NCI-H2081 treated with DMSO at 0.1 percent for 48 hours (cell line): ENCODE data around the gene BARX2.
A peak's percentile ranks its signal among the peaks of the same experiment; 100 is the strongest.
"Not testable (repeated sequence)": the region's sequence is repeated elsewhere in the genome, so short reads cannot be mapped to it uniquely, and the experiment has no call there.

ENCODE experiments used
- DNase-seq: peaks from one replicate; lab custom pipeline; 2025; lab: John Stamatoyannopoulos, UW

The BARX2 gene, protein sequence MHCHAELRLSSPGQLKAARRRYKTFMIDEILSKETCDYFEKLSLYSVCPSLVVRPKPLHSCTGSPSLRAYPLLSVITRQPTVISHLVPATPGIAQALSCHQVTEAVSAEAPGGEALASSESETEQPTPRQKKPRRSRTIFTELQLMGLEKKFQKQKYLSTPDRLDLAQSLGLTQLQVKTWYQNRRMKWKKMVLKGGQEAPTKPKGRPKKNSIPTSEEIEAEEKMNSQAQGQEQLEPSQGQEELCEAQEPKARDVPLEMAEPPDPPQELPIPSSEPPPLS

GRCh38 chr11:129375751-129376657 is at the start of gene BARX2:
Gene BARX2 (plus strand): TSS chr11:129375848. CDS start chr11:129376036, 188 bp downstream.
- DNase-seq = no peak

- no peak for DNase-seq
Measured at GRCh38 chr11:129326921-129327320, 48.7 kb upstream of the BARX2 start.

- not testable (repeated sequence) for DNase-seq
Measured at GRCh38 chr11:129327708-129328107, 47.9 kb upstream of the BARX2 start.

- DNase-seq = no peak
Measured at GRCh38 chr11:129328756-129329155, 46.9 kb upstream of the BARX2 start.

- DNase-seq = no peak
Measured at GRCh38 chr11:129331217-129331616, 44.4 kb upstream of the BARX2 start.

DNA sequence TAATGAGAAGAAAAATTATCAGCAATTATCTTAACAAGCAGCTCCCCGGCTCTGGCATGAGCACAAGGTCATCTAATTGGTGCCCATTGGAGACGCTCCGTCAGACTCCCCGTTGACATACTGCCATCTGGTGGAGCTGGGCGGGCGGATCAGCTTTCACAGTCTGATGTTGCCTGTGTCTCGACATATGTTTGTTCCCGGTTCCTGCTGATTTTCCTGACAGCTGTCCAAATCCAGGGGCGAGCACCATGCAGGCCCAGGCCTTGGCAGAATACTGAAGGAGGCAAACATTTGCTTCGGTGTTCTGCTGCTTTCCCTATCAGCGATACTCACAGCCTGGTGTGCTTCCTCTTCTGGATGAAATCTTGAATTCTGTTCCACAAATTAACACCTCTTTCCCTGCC is 43.8 kb upstream of the BARX2 start:
- peak; percentile 88 for DNase-seq

GRCh38 chr11:129333873-129334272 is 41.8 kb upstream of the BARX2 start:
- DNase-seq = no peak

DNA sequence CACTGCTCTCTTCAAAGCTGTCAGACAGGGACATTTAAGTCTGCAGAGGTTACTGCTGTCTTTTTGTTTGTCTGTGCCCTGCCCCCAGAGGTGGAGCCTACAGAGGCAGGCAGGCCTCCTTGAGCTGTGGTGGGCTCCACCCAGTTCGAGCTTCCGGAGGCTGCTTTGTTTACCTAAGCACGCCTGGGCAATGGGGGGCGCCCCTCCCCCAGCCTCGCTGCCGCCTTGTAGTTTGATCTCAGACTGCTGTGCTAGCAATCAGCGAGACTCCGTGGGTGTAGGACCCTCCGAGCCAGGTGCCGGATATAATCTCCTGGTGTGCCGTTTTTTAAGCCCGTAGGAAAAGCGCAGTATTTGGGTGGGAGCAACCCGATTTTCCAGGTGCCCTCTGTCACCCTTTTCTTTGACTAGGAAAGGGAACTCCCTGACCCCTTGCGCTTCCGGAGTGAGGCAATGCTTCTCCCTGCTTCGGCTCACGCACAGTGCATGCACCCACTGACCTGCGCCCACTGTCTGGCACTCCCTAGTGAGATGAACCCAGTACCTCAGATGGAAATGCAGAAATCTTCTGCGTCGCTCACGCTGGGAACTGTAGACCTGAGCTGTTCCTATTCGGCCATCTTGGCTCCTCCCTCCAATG is 31.2 kb upstream of the BARX2 start:
- DNase-seq = not testable (repeated sequence)

DNA sequence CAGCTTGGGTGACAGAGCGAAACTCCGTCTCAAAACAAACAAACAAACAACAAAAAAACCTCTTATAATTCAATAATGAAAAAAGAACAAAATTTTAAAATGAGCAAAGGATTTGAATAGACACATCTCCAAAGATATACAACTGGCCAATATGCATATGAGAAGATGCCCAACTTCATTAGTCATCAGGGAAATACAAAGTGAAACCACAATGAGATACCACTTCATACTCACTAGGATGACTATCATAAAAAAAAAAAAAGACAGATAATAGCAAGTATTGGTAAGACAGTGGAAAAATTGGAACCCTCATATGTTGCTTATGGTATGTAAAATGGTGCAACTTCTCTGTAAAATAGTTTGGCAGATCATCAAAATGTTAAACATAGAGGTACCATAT is 28.7 kb upstream of the BARX2 start:
- DNase-seq = no peak

- no peak for DNase-seq
Measured at GRCh38 chr11:129348813-129349212, 26.8 kb upstream of the BARX2 start.

DNA sequence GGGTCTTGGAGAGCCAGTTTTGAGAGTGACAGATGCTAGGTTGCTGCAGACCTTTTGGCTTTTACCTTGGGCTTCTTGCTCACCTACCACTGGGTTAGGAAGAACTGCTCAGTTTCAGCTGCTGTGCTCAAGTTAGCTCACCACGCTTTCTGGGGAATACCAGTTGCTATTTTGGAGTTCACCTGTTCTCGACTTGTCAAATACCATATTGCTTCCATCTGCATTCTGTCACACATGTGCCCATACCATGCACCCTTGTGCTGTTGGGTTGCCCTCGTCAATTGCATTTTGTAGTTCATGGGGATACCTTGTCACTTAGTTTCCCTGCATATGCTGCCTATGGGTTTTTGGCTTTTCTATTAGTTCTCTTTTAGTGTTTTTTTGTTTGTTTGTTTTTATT is 23.0 kb upstream of the BARX2 start:
- no peak for DNase-seq

GRCh38 chr11:129354691-129355090 is 21.0 kb upstream of the BARX2 start:
- no peak for DNase-seq

GRCh38 chr11:129359748-129360147 is 15.9 kb upstream of the BARX2 start:
- no peak for DNase-seq

- peak; percentile 53 for DNase-seq
Measured at GRCh38 chr11:129364143-129364654, 11.4 kb upstream of the BARX2 start.

DNA sequence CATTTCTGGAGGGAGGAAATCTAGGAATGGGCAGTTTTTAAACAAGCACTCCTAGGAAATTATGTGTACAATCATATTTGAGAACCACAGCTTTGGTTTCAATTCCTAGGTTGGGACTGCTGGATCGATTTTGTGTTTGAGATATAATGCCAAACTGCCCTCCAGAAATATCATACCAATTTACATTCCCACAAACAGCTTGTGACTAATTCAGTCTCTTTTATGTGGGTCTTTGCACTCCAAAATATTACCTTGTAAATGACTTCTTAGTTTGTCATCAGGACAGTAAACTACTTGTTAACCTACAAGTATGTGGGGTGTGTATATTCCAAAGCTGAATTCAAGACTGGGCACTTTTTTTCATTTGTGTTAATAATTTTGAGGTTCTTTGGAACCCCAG is 9.8 kb upstream of the BARX2 start:
- DNase-seq = no peak

DNA sequence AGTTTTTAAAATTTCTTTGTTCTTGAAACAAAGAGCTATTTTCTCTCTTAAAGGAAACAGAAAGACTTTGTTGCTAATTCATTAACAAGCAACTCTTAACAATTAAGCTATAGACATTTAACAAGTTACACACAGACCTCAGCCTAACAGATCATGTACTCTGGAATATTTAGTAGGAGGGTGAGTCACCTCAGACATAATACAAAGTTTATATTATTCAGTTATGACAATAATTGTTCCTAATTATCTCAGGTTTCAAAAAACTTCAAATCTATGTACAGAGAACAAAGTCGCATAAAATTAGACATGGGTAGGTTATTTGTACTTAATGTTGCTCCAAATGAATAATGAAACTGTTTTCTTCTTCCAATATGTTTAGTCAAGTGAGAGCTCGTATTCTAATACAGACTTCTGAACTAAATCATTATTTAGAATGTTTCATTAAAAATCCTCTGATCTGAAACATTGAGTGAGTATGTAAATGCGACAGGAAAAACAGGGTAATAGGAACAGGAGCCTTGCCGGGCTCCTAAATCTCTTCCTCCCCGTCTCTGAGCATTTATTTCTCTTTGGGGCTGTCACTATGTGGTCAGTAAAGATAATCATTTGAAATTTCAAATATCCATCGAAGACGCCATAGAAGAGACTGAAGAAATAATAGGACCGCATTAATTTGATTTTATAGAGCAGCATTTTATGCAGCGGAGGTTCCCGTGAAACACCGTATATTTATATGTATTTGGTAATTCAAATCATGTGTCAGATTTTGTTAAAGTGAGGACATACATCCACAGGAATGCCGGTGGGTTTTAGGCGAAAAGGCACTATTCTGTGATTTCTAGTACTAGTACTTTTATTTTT is 8.7 kb upstream of the BARX2 start:
- no peak for DNase-seq

GRCh38 chr11:129368889-129369672 is 6.6 kb upstream of the BARX2 start:
- DNase-seq = no peak

GRCh38 chr11:129370715-129371114 is 4.9 kb upstream of the BARX2 start:
- no peak for DNase-seq

DNA sequence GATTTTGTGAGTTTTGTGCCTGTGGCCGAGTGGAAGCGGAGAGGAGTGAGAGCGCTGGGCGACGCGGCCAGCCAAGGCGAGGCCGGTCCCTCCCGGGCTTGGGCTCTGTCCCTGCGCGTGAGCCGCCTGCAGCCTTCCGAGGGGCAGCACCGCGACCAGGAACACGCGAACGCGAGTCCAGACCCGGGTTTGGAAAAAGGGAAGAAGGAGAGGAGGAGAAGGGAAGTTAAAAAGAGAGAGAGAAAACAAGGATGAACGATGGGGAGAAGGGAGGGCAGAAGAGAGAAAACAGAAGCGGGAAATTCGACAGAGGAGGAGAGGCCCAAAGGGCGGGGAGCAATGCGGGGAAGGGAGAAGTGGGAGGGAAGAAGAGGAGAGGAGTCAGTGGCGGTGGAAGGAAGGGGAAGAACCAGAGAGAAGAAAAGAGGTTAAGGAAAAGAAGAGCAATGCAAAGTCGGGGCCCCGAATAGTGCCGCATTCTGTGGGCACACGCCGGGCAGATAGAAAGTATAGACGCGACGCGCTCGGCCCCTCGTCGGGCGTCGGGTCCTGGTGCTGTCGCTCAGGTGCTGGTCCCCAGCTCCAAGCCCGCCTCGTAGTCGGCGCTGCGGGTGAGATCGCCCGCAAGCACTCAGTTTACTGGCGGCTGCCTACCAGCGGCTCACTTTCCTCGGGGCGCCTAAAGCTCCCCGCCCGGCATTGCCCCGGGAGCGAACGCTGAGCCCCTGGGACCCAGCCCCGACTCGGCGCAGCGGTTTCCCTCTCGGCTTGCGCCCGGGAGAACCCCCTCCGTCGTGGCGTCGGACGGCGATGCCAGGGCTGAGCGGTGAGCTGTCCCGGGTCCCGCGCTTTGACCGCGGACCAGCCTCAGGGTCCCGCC is 2.8 kb upstream of the BARX2 start:
- no peak for DNase-seq

DNA sequence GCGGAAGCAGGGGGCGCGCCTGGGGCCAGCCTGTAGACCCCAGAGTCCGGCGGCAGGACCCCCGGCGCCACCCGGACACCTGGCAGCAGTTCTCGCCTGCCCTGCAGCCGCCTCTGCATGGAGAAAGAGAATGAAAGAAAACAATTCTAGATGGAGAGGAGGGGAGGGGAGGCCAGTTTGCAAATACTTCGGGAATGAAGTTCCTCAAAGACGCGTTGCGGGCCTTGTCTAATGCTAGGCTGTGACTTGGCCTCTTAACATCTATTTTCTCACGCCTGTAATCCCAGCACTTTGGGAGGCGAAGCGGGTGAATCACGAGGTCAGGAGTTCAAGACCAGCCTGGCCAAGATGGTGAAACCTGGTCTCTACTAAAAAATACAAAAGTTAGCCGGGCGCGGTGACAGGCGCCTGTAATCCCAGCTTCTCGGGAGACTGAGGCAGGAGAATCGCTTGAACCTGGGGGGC is 2.1 kb upstream of the BARX2 start:
- no peak for DNase-seq
